Measurements from ENCODE around the gene PRELID3B.

DNA sequence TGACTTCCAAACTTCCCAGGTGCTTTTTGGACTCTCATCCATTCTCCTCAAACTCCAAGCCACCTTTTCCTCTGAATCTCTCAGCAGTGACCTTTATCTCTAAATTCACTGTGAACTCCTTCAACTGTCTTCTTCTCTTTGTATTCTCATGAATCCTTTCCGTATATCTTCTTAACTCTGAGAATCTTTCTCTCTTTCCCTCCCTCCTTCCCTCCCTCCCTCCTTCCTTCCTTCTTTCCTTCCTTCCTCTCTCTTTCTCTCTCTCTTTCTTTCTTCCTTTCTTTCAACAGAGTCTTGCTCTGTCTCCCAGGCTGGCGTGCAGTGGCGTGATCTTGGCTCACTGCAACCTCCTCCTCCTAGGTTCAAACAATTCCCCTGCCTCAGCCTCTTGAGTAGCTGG, 4.3 kb upstream of the PRELID3B start:
- TF ChIP-seq, protein P1, sequence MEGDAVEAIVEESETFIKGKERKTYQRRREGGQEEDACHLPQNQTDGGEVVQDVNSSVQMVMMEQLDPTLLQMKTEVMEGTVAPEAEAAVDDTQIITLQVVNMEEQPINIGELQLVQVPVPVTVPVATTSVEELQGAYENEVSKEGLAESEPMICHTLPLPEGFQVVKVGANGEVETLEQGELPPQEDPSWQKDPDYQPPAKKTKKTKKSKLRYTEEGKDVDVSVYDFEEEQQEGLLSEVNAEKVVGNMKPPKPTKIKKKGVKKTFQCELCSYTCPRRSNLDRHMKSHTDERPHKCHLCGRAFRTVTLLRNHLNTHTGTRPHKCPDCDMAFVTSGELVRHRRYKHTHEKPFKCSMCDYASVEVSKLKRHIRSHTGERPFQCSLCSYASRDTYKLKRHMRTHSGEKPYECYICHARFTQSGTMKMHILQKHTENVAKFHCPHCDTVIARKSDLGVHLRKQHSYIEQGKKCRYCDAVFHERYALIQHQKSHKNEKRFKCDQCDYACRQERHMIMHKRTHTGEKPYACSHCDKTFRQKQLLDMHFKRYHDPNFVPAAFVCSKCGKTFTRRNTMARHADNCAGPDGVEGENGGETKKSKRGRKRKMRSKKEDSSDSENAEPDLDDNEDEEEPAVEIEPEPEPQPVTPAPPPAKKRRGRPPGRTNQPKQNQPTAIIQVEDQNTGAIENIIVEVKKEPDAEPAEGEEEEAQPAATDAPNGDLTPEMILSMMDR (IDR thresholded peaks at IDR 0.05; ENCODE audit: low read depth, low read length, poor library complexity, severe bottlenecking) = no peak
- no peak for TF ChIP-seq EZH2phosphoT487 (IDR thresholded peaks at IDR 0.05; ENCODE audit: borderline replicate concordance, low read length)

Measured in DOHH2 (cell line).